ENCODE measurements around the gene ADGRL3.

DNA sequence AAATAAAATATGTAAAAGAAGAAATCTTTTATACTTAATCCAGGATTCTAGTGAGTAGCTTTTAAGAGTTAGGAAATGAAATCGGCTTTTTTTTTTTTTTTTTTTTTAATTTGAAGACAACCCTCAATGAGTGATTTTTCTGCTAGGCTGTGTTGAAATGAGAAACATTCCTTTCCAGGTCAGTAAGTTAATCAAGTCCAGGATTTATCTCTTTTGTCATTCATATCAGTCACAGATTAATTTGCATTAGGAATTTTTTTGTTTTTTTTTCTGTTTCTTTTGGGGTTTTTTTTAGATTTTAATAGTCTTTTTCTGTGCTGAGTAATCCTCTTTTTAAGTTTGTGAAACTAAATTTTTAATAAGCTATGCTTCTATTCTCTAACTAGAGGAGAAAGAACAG, 448.1 kb downstream of the ADGRL3 start:
- TF ChIP-seq POLR2A (IDR thresholded peaks at IDR 0.05) = no peak
- no peak for TF ChIP-seq CTCF (IDR thresholded peaks at IDR 0.05)

All from adrenal gland (tissue), 5 donors.